Bone marrow (tissue), 2 donors: ENCODE measurements around the gene SMG6.
"Not testable (repeated sequence)": the region's sequence is repeated elsewhere in the genome, so short reads cannot be mapped to it uniquely, and the experiment has no call there.

Source experiments
- DNase-seq, 2 donors: peaks; one replicate each; lab custom pipeline; 2025; lab: John Stamatoyannopoulos, UW

Gene SMG6

DNA sequence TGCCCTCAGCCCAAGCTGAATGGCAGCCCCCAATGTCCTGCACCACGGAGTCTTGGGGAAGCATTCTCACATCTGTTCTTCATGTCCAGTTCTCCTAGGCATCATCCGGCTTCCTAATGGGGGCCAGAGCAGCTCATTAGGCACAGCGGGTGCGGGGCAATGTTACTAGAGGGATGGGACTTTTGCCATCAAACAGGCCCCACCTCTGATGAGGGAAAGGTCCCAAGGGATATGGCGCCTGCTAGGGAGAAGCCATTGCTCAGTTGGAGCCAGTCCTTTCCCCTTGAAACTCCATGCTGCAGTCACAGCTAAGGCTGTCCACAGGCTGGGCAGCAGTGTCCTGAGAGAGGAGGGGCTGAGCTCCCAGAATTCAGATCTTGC, 275.4 kb downstream of the SMG6 start:
- no peak for DNase-seq

DNA sequence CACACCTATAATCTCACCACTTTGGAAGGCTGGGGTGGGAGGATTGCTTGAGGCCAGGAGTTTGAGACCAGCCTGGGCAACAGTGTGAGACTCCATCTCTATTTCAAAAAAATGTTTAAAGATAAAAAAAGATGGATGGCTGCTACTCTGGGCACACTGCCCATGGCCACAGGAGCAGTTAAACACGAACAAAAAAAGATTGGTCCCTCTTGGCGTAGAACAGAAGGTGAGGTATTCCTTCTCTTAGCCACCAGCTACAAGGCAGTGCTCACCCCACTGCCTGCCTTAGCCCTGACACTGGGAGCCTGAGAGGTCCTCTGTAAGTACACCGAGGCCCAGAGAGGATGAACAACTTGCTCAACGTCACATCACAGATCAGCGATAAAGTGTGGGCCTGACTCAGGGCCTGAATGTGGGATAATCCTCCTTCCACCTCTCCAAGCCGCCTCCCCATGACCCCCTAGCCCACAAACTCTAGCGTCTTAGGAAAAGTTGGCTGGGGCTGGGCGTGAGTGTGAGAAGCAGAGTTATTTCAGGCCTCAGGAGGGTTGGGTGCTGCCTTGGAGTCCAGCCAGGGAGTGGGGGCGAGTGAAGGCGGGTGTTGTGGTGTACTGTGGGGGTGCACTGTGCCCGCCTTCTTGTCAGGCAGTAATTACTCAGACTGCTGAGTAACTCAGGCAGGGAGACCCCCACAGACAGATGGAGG, 275.9 kb downstream of the SMG6 start:
- no peak for DNase-seq

DNA sequence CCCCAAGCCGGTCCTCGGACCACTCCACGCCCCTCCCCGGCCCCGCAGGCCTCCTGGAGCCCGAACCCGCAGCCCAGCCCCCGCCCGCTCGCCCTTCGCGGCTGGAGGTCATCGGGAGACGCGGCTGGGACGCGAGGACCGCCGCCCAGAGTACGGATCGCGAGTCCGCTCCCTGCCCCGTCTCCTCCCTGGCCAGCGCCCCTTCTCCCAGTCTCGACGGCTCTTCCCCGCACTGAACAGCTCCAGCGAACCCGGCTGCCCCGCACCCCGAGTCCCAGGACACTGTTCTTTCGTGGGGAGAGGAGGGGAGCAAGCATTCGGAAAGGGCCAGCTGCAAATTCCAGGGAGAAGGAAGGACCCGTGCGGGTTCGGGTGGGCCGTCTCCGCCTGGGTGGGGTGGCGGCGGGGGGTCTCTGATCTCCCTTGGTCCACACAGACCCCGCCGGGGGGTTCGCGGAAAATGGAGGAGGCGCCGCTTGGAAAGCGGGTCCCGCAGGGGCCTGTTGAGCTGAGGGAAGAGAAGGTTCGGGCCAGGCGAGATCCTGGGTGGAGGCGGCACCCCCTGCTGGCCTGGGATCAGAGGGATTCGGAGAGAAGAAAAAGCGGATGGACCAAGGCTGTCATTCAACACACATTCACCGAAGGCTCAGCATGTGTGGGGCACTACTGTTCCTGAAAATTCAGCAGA, 277.8 kb downstream of the SMG6 start:
- peak in 1 of 2 donors; percentile 20 for DNase-seq

DNA sequence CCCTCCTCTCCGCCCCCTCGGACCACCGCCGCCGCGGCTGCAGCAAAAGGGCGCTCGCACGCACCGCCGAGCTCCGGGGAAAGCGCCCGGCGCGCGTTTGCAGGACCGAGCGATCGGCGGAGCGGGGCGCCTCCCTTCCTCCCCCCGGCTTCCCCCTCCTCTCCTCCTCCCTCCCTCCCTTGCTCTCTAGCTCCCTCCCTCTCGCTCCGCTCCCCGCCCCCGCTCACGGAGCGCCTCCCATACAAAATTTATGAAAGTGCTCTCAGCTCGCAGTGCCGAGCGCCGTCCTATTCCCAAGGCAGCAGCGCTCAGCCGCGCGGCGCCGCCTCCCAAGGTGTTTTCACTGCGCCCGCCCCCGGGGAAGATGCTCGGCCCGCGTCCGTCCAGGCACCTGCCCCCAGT, 278.4 kb downstream of the SMG6 start, which contains the start of gene RTN4RL1:
RTN4RL1 (minus strand) TSS at position 115 of the 402 bp plus-strand sequence. CDS start 469 bp downstream, outside the sequence.
- peak; percentile 29 for DNase-seq

DNA sequence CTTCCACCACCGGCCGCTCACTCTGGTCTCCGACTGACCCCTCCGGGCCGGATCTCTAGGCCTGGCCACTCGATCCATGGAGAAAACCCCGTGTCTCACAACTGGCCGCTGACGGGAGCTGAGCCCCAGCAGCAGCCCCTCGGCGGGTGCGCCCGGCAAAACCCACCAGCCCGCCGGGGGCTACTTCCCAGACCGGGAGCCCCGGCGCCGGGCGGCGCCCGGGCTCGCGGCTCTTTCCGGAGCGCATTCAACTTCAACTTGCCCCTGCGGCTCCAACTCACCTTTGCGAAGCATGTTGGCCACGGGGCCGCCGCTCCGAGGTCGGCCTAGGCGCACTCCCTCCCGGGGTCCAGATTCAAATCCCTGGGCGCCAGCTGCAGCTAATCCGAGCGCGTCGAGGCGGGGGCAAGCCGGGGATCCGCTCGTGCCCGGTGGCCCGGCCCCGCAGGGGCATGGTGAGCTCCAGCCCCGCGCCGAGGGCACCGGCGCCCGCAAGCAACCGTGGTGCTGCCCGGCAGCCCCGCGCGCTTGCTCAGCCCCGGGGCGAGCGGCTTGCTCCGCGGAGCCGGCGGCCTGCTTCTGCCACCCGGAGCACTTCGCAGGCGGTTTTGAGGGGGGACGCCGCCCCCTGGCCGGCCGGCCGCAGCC, 278.9 kb downstream of the SMG6 start:
- no peak for DNase-seq

DNA sequence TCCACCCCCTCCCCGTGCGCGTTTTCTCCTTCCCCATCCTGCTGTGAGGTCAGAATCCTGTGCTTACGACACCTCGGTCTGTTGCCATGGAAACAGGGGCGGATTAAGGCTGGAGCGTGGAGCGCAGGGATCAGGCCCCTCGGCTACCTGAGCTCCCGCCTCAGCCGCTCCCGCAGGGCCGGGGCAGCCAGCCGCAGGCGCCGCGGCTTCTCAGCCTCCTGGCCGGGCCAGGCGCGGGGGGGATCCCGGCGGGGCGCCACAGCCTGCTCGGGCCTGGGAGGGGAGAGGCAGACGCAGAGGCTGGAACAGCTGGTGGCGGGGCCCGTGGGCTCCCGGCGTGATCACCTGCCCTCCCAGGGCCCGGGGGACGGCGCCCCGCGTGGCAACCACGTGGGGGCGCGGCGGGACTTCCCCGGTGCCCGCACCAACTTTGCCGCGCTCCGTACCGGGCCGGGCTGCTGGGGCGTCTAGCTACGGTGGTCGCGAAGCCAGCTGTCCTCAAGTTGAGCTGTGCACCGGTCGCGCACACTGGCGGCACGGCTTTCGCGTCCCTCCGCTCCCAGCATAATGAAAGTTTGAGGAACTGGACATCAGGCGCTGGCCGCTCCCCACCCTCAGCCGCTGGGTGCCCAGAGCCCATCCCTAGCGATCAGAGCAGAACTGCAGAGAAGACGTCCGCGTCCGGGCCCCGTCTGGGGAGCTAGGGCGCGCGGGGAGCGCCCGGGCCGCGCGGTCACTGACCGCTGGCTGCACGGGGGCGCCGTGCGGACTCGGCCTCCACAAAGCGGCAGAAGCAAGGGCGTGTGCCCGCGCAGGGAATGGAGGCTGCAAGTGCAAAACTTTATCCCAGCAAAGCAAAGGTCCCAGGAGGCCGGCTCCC, 279.7 kb downstream of the SMG6 start:
- peak in 1 of 2 donors; percentile 22 for DNase-seq

DNA sequence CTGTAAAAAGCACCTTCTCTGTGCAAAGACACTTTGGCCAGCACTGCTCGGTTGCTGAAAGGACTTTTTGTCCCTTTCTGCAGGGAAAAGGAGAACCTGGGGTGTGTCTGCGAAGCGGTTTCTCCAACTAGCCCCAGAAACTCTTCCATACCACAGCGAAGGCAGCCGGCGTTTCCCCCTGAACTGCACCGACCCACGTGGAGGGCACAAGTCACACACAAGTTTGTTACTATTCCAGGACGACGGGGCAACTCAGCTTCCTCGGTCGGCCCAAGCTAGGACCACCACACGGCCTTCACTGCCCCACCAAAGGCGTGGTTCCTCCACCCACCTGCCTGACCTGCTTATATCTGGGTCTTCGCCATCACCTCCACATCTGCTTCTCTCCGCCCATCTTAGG, 280.3 kb downstream of the SMG6 start:
- no peak for DNase-seq

DNA sequence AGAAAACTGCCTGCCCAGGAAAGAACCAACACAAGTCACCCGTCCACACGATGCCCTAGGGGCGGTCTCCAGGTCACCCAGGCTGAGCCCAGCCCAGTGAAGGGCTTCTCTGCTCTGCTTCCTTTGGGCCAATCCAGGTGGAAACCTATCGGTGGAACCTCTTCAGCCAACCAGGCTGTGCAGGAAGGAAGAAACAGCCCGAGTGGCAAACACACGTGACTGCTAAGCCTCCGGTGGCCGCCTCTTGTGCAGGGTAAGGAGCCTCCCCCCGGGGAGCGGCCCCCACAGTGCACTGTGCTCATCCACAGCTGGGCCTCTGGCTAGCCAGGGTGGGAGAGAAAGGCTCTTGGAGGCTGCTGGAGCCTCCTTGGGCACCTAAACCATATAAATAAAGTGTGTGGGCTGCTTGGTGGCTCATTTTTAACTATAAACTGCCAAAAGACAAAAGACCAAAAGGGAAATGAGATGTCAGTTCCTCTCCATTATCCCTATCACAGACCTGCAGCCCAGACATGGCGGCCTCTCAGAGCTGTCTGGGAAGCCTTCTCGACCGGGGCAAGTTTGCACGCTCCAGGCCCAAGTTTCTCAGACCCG, 280.8 kb downstream of the SMG6 start:
- DNase-seq = no peak

DNA sequence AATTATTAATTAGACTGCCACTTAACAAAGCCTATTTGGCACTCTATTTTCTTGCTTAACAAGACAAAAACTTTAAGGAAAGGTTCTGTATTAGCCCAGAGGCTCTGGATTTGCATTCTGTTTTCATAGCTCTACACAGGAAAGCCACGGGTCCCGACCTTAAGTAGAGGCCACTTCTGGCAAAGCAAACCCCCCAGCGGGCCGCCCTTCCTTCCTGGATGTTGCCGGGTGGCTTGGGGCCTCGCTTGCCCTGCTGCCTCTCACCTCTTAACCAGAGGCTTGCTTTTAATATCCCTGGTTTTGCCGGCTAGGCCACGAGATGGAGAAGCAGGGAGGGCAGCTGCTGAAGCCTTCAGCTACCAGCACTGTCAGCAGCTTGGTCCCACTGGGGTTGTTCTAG, 282.9 kb downstream of the SMG6 start:
- no peak for DNase-seq

DNA sequence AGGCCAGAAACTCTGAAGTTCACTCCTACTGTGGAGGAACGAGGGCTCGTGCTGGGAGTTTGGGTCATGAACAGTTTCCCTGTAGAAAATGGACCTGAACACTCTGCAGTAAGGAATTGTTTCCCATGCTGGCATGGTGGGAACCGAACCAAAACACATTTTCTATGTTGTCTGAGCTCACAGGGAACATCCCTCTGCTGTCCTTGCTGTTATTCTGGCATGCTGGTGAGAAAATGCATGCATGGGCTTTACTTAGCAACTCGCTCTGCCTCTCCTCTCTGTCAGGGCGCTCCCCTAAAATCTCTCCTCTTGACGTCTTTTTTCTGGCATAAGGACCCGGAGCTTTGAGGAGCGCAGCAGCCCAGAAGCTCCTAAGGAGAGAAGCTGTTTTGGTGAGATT, 283.9 kb downstream of the SMG6 start:
- no peak for DNase-seq

DNA sequence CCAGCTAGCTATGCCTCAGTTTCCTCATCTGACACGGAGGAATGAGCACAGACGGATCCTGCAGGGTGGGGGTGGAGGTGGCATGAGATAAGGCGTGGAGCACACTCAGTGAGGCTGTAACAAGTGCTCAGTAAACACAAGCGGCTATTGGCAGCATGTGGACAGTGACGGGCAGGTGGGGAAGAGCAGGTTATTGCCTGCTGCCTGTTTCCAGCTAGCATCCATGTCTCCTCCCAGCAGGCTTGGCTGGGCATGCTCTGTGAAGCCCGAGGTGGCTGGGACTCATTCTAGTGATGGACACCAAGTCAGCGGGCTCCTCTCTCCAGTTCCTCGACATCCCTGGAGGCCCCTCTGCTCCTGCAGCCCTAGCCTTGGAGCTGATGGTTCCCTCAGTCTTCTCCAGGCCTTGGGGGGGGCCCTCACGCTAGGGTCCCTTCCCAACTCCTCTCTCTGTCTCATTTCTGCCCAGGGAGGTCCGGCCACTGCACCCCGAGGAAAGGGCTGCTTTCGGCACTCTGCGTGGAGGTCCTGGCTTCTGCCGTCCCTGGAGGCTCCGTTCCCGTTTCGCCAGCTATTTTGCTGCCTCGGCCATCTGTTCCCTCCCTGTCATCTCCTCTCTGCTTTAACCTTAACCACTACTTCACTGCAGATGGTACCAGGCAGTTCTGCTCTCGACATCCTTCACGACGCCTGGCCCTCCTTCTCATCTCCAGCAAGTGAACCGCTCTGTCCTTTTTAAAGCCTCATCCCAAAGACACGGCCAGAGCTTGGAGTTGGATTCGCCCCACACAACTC, 284.7 kb downstream of the SMG6 start:
- no peak for DNase-seq

DNA sequence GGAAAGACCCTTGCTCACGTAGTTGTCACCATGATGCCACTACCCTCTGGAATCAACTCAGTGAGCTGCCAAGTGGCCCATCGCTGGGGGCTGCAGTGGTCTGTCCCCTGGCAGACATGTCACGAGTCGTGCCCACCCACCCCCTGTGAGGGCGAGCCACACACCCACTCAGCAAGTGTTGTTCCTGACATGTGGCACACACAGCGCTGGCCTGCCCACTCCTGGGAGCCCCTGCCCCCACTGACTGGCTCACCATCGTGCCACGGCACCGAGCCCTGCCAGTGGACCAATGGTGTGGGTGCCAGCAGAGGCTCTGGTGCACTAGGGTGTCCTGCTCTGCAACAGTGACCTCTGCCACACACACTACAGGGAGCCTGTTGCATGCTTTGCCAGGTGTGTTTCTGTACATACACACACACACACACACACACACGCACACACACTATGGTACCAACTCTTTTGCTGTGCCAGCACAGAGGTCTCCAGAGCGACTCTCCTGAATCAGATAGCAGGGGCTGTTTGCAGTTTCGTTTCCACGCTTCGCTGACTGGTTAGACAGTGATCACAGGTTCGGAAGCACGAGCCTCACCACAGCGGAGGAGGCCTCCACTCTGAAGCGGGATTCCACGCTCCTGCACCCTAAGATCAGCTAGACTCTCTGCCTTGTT, 286.2 kb downstream of the SMG6 start:
- no peak for DNase-seq

DNA sequence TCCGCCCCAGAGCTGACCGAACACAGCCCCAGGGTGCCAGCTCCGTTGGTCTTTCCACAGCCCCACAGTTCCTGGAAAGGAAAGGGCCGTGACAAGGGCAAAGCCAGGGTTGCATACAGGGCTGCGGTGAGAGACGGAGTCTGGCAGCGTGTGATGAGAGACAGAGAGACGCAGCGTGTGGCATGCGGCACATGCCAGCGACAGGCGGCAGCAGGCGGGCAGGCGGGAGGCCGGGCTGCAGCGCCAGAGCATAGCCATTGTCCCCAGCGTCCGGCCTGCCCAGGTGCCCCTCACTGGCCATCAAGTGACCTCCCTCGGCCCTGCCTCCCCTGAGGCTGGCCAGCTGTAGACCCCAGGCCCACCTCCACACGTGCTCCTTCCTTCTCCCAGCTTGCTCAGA, 287.1 kb downstream of the SMG6 start:
- DNase-seq = no peak

DNA sequence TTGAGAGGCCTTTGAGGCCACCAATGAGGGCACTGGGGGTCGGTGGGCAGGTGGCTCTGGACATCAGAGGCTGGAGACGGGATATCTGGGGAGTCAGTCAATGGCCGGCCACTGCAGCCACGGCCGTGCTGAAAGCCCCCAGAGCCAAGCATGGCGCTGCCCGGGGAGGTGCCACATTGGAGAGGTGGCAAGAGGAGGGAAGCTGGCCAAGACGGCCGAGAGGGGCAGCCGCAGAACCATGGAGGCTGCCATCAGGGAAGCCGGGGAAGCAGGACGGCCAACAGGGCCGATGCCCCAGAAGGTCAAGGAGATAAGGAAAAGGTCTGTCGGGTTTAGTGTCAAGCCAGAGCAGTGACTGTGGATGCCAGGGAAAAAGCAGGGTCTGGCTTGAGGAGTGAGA, 288.3 kb downstream of the SMG6 start:
- no peak for DNase-seq

DNA sequence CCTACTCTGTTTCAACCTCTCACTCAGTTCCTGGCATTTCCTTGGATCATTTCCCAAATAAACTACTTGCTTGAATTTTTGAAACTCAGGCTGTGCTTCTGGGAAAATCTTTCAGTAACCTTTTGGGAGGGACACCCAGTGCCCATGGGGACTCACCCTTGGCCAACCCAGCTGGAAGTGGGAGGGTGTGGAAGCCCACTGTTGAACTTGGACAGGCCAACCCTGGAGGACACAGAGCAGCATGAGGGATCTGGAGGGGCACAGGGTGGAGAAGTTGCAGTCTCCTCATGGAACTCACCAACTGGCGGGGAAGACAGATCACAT, 289.6 kb downstream of the SMG6 start:
- DNase-seq = no peak

DNA sequence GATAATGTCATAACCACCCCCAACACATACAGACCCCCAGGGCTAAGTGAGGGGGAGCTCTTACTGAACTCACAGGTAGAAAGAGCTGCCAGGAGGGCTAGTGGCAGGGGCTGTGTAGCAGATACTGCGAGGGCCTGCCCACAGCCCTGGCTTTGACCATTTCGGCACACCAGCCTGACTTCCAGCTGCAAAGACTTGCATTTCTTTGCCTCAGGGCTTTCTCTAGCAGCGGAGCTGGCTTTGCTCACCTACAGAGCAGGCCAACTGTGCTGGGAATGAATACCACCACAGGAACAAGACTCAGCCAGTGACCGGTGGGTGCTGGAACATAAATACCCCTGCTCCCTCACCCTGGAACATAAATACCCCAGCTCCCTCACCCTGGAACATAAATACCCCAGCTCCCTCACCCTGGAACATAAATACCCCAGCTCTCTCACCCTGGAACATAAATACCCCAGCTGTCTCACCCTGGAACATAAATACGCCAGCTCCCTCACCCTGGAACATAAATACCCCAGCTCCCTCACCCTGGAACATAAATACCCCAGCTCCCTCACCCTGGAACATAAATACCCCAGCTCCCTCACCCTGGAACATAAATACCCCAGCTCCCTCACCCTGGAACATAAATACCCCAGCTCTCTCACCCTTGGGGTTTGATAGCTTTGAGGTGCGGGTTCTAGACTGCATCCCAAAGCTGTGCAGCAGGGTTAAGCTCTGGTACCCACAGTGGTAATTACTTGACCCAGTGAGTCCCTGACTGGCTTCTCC, 290.2 kb downstream of the SMG6 start:
- not testable (repeated sequence) for DNase-seq

DNA sequence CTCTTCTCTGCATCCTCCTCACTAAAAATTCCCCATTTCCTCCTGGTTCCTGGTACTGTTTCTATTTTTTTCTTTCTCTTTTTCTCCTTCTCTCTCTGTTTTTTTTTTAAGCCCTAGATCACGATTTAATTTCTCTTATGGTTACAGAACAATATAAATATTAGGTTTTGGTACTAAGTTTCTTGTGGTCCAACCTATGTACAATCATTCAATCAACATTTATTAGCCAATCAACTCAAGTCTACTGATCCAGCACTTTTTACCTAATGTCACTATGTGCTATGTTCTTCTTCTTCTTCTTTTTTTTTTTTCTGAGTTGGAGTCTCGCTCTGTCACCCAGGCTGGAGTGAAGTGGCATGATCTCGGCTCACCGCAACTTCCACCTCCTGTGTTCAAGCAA, 291.1 kb downstream of the SMG6 start:
- no peak for DNase-seq

DNA sequence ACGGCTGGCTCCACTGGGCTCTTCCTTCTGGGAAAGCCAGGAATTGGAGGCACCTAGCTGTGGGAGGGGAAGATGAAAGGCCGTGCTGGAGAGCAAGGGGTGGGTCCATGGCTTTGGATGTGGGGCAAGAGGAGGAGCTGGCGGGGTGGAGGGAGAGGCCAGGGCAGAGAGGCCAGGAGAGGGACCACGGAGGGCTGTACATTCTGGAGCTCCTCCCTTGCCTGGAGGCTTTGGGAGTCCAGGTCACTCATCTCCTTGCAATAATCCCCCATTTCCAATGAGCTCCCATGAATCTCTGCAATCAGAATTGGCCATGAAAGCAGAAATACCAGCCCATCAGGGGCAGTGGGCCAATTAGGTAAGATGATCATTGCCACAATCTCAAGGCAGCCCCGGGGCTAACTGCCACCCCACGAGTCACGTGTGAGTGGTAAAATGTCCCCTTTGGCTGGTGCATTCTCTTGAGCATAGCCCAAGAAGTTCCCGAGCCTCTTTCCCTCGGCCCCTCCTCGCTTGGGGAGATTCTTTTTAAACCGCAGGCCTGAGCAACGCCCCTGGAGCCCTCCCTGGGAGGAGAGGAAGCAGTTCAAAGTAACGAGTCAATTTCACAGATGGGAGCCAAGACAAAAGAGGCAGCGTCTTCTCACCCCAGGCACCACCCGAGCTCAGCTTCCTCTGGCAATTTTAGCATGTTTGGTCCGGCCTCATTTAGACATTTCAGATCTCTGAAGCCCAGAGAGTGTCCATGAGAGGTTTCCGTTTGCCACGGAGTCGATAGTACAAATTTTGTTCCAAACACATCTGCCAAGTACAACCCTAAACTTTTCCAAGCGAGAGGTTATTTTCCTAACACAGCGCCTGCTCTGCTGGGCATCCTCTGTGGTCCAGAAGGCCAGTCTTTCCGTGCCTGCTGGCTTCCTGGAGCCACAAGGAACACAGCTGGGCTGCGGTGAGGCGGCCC, 291.9 kb downstream of the SMG6 start:
- no peak for DNase-seq
